ENCODE measurements around the gene RPLP2.

The RPLP2 gene

DNA sequence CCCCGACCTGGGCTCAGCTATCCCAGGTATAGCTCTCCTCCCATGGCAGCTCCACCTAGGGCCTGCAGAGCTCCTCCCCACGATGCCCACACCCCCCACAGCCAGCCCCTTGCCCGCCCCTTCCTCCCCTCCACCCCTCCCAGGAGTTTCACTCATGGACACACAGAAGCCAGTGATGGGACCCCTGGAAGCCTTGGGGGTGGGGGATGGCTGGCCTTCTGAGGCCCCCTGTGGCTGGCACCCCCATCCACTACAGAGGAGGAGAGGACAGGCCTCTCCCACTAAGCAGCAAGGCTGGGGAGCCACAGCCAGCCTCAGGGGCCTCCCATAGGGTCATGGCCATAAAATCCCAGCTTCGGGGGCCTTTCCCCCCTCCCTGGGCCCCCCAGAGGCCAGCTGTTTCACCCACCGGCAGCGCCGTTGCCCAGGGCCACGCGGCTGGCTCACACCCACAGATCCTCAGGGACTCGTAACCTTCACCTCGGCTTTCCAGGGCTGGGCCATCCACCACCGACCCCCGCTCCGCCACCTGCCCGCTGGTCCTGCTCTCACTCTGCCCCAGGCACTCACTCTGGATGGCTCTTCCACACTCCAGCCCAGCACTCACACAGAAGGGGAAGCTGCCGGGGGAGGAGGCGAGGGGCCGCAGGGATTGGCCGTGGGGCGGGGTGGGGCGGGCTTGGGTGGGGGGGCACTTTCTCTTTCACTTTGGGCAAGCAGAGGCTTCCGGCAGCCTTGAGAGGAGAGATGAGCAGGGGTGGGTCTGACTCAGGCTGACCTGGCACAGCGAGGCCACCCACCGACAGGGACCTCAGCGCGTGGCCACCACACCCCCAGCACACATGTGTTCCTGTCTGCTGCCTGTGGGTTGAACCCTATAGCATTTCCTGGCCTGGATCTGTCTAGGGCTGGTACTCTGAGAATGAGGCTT lies 13.9 kb upstream of the RPLP2 start:
- TF ChIP-seq, protein P1, sequence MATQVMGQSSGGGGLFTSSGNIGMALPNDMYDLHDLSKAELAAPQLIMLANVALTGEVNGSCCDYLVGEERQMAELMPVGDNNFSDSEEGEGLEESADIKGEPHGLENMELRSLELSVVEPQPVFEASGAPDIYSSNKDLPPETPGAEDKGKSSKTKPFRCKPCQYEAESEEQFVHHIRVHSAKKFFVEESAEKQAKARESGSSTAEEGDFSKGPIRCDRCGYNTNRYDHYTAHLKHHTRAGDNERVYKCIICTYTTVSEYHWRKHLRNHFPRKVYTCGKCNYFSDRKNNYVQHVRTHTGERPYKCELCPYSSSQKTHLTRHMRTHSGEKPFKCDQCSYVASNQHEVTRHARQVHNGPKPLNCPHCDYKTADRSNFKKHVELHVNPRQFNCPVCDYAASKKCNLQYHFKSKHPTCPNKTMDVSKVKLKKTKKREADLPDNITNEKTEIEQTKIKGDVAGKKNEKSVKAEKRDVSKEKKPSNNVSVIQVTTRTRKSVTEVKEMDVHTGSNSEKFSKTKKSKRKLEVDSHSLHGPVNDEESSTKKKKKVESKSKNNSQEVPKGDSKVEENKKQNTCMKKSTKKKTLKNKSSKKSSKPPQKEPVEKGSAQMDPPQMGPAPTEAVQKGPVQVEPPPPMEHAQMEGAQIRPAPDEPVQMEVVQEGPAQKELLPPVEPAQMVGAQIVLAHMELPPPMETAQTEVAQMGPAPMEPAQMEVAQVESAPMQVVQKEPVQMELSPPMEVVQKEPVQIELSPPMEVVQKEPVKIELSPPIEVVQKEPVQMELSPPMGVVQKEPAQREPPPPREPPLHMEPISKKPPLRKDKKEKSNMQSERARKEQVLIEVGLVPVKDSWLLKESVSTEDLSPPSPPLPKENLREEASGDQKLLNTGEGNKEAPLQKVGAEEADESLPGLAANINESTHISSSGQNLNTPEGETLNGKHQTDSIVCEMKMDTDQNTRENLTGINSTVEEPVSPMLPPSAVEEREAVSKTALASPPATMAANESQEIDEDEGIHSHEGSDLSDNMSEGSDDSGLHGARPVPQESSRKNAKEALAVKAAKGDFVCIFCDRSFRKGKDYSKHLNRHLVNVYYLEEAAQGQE (IDR thresholded peaks at IDR 0.05; ENCODE audit: insufficient replicate concordance, low read depth), result no peak
- TF ChIP-seq POLR2AphosphoS5 (IDR thresholded peaks at IDR 0.05; ENCODE audit: low read depth) (peak; percentile 51; the same call in 1 of the 2 replicates), SPI1 (IDR thresholded peaks at IDR 0.05; ENCODE audit: borderline replicate concordance, low read depth) (peak; percentile 5; the same call in 1 of the 2 replicates), GABPA (IDR thresholded peaks at IDR 0.05; ENCODE audit: low read depth) (no peak)
- TF ChIP-seq, protein P2, sequence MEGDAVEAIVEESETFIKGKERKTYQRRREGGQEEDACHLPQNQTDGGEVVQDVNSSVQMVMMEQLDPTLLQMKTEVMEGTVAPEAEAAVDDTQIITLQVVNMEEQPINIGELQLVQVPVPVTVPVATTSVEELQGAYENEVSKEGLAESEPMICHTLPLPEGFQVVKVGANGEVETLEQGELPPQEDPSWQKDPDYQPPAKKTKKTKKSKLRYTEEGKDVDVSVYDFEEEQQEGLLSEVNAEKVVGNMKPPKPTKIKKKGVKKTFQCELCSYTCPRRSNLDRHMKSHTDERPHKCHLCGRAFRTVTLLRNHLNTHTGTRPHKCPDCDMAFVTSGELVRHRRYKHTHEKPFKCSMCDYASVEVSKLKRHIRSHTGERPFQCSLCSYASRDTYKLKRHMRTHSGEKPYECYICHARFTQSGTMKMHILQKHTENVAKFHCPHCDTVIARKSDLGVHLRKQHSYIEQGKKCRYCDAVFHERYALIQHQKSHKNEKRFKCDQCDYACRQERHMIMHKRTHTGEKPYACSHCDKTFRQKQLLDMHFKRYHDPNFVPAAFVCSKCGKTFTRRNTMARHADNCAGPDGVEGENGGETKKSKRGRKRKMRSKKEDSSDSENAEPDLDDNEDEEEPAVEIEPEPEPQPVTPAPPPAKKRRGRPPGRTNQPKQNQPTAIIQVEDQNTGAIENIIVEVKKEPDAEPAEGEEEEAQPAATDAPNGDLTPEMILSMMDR (IDR thresholded peaks at IDR 0.05; ENCODE audit: insufficient read depth, low read length), result no peak
- Histone ChIP-seq H3K27me3 (ENCODE audit: insufficient read depth, poor library complexity, severe bottlenecking) (no peaks in the 10 kb centered on the region), H3K27ac (replicated peaks) (peak overlapping the region; percentile 78), H3K4me3 (replicated peaks; ENCODE audit: insufficient read depth, low read length) (peak overlapping the region; percentile 69)
- peak; percentile 73 to 86 for DNase-seq (ENCODE audit: low read depth in 1 of 2, low spot score in 1 of 2)

DNA sequence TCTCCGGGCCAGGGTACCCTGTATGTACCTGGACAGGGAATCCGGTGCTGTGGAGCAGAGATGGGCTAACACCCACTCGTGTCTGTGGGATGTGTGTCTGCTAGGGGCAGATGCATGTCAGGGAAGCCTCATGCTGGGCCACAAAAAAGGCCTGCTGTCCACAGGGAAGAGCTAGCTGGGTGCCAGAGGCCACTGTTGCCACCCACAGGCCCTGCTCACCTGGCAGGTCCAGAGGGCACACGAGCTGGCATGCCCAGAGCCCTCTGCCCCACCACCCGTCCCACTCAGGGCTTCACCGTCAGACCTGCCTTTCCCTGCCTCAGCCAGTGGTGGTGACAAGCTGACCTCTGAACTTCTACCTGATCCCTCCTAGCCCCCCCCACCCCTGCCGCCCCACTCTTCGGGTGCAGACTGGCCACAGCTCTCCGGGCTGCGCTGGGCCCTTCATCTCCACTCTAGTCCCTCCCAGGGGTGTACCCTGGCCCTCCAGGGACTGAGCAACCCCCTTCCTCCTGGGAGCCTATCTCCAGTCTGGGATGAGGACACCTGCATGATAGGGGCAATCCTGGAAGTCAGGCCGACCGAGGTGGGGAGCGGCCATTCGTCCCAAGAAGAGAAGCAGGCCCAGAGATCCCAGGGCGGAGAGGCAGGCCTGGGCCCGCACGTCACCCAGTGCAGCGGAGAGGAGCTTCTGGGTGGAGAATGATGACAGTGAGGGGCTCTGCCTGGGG lies 13.0 kb upstream of the RPLP2 start:
- peak overlapping the region; percentile 69 for H3K4me3 ChIP-seq (replicated peaks; ENCODE audit: insufficient read depth, low read length)
- no peak for DNase-seq (ENCODE audit: low read depth in 1 of 2, low spot score in 1 of 2)
- no peak for TF ChIP-seq SPI1 (IDR thresholded peaks at IDR 0.05; ENCODE audit: borderline replicate concordance, low read depth)
- TF ChIP-seq POLR2AphosphoS5 (IDR thresholded peaks at IDR 0.05; ENCODE audit: low read depth), result no peak
- TF ChIP-seq, protein P1 (IDR thresholded peaks at IDR 0.05; ENCODE audit: insufficient replicate concordance, low read depth), result no peak
- TF ChIP-seq, protein P2 (IDR thresholded peaks at IDR 0.05; ENCODE audit: insufficient read depth, low read length), result no peak
- no peak for TF ChIP-seq GABPA (IDR thresholded peaks at IDR 0.05; ENCODE audit: low read depth)
- no peaks in the 10 kb centered on the region for H3K27me3 ChIP-seq (ENCODE audit: insufficient read depth, poor library complexity, severe bottlenecking)
- peak overlapping the region; percentile 78 for H3K27ac ChIP-seq (replicated peaks)

- peak overlapping the region; percentile 69 for H3K4me3 ChIP-seq (replicated peaks; ENCODE audit: insufficient read depth, low read length)
- TF ChIP-seq POLR2AphosphoS5 (IDR thresholded peaks at IDR 0.05; ENCODE audit: low read depth) (peak; percentile 34; the same call in 1 of the 2 replicates), GABPA (IDR thresholded peaks at IDR 0.05; ENCODE audit: low read depth) (no peak), SPI1 (IDR thresholded peaks at IDR 0.05; ENCODE audit: borderline replicate concordance, low read depth) (no peak)
- TF ChIP-seq, protein P1 (IDR thresholded peaks at IDR 0.05; ENCODE audit: insufficient replicate concordance, low read depth), result no peak
- H3K27me3 ChIP-seq (ENCODE audit: insufficient read depth, poor library complexity, severe bottlenecking), result no peaks in the 10 kb centered on the region
- DNase-seq (ENCODE audit: low read depth in 1 of 2, low spot score in 1 of 2), result peak; percentile 69 to 71
- peak overlapping the region; percentile 78 for H3K27ac ChIP-seq (replicated peaks)
Measured at GRCh38 chr11:797296-798092, 12.3 kb upstream of the RPLP2 start.

Data from HL-60 (cell line).